ENCODE results near the gene ANKRD37.

Gene ANKRD37

DNA sequence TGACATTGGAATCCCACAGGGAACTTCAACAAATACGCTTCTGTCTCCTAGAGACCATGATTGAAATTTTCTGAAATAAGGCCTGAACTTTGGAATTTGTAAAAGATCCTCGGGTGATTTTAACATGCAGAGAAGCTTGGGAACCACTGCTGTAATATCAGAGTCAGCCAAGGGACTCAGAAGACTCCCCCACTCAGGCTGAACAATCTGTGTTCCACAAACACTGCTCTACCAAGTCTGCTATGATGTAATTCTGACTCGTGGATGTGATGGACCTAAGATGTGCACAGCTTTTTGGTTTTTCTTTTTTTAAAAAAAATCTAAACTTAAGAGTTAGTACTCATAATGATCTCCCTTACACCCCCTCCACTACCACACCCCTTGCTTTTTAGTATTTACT lies 26.9 kb upstream of the ANKRD37 start:
- H3K27ac Mint-ChIP-seq = no peak overlapping the region
- H3K27me3 Mint-ChIP-seq = no peaks in the 10 kb centered on the region
- H3K4me3 Mint-ChIP-seq = no peak overlapping the region
- no peaks in the 10 kb centered on the region for H3K4me1 Mint-ChIP-seq (ENCODE audit: low read depth)
- DNase-seq = no peak
- no peaks in the 10 kb centered on the region for H3K9me3 Mint-ChIP-seq
- peaks cover 21% of the 10 kb centered on the region for H3K36me3 Mint-ChIP-seq (ENCODE audit: low read depth)

DNA sequence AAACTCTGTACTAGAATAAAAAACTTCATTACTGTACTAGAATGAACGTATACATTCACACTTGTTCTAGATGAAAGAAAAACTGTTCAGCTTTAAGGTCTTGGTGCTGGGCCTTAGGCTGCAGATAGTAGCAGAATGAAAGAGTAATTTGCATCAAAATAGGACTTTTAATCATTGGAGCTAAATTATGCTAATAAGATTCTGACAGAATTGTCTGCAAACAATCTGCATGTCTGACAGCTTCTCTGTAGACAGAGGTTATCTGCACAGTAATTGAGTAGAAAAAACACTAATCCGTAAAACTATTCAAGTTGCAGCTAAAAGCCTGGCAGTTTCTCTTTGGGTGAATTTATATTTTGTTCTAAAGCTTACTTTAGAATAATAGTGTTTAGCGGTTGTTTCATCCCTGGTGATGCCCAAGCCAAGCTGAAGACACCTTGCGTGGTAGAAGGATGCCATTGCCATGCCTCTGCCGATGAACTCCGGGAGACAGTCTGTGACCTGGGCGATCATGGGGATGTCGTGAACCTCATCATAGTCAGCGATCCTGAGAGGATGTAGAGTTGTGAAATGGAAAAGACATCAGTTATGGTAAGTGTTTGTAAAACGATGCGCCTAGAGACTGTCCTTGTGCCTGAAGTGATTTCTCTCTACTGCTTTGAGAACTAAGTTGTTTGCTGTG lies 26.2 kb upstream of the ANKRD37 start:
- no peak overlapping the region for H3K4me3 Mint-ChIP-seq
- H3K36me3 Mint-ChIP-seq (ENCODE audit: low read depth) = peaks cover 21% of the 10 kb centered on the region
- no peak overlapping the region for H3K27ac Mint-ChIP-seq
- no peak for DNase-seq
- no peaks in the 10 kb centered on the region for H3K4me1 Mint-ChIP-seq (ENCODE audit: low read depth)
- no peaks in the 10 kb centered on the region for H3K27me3 Mint-ChIP-seq
- H3K9me3 Mint-ChIP-seq = no peaks in the 10 kb centered on the region

DNA sequence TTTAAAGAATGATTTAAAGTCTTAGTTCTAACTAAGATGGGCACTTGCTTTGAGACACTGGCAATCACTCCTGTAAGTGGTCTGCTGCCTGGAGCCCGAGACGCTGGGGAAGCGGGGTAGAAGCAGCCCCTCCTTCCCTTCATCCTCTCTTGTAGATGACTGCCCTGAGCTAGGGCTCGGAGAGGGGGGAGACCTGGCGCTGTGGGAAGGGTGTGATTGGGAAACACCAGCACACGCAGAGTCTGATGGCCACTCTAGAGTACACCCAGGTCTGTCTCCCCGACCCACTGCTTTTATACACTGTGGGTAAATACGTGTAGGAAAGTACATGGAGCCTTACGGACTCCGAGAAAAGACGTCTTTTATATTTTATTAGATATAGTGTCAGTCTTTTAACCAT lies 24.9 kb upstream of the ANKRD37 start:
- Mint-ChIP-seq H3K4me1 (ENCODE audit: low read depth) (no peaks in the 10 kb centered on the region), H3K27ac (no peak overlapping the region)

DNA sequence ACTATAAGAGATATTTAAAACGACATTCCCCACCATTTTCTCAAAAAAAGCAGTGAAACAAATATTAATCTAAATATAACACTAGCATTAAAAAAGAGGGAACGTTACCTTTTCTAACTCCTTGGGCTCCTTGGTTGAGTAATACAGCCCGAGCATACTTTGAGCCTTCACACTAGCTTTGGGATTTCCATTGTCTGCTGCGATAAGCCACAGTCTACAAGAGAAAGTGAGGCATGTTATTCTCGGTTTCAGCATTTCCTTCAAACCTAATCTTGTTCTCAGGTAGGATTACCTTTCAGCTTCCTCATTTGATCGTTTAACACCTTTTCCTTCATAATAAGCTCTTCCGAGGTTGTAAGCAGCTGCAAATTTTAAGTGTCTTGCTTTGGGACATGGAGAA lies 22.6 kb upstream of the ANKRD37 start:
- H3K27ac Mint-ChIP-seq = no peak overlapping the region

More for the DNA sequence above, 24.9 kb upstream of the ANKRD37 start:
- Mint-ChIP-seq H3K36me3 (ENCODE audit: low read depth) (peaks cover 21% of the 10 kb centered on the region), H3K27me3 (no peaks in the 10 kb centered on the region), H3K4me3 (no peak overlapping the region), H3K9me3 (no peaks in the 10 kb centered on the region)
- no peak for DNase-seq

GRCh38 chr4:185374573-185374972 lies 22.1 kb upstream of the ANKRD37 start:
- Mint-ChIP-seq H3K9me3 (no peaks in the 10 kb centered on the region), H3K4me1 (ENCODE audit: low read depth) (no peaks in the 10 kb centered on the region), H3K27me3 (no peaks in the 10 kb centered on the region), H3K27ac (no peak overlapping the region), H3K36me3 (ENCODE audit: low read depth) (peaks cover 18% of the 10 kb centered on the region), H3K4me3 (no peak overlapping the region)
- no peak for DNase-seq

More for the DNA sequence above, 22.6 kb upstream of the ANKRD37 start:
- no peak for DNase-seq
- H3K36me3 Mint-ChIP-seq (ENCODE audit: low read depth) = peaks cover 18% of the 10 kb centered on the region
- no peaks in the 10 kb centered on the region for H3K27me3 Mint-ChIP-seq
- H3K4me3 Mint-ChIP-seq = no peak overlapping the region
- no peaks in the 10 kb centered on the region for H3K4me1 Mint-ChIP-seq (ENCODE audit: low read depth)
- no peaks in the 10 kb centered on the region for H3K9me3 Mint-ChIP-seq

GRCh38 chr4:185378264-185378663 lies 18.4 kb upstream of the ANKRD37 start:
- H3K27ac Mint-ChIP-seq = no peak overlapping the region

DNA sequence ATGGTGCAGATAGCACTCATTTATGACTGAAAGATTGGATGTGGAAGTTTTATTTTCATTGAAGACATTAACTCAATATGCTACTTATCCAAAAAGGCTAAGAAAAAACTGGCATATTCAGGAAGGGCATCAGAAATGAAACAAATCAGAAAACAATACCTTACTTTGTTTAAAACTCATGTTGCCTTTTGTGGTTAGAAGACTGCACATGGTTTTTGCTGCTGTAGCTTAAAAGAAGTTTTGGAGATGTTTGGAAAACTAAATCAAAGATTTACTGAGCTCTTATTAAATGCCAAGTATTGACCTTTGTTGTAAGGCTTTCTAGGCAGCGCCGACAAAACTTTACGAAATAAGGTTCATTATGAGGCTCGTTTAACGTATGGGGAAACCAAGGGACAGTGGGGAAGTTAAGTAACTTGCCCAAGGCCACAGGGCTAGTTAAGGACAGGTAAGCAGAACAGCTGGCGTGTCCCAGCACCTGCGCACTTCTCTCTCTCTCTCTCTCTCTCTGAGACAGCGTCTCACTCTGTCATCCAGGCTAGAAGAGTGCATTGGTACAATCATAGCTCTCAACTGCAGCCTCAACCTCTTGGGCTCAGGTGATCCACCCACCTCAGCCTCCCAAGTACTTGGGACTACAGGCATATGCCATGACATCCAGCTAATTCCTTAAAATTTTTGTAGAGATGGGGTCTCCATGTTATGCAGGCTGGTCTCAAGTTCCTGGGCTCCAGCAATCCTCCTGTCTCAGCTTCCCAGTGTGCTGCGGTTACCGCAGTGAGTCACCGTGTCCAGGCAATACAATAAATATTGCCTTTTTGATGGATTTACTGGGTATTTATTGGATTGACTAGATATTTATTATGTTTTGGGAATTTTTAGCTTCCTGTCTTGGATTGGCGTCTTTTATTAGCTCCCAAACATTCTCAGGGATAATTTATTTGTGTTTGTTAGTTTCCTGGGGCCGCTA lies 17.0 kb upstream of the ANKRD37 start:
- Mint-ChIP-seq H3K36me3 (ENCODE audit: low read depth) (no peaks in the 10 kb centered on the region), H3K4me1 (ENCODE audit: low read depth) (peaks cover 3% of the 10 kb centered on the region), H3K27ac (no peak overlapping the region), H3K27me3 (peaks cover 11% of the 10 kb centered on the region), H3K4me3 (no peak overlapping the region), H3K9me3 (peaks cover 7% of the 10 kb centered on the region)
- no peak for DNase-seq

More at GRCh38 chr4:185378264-185378663, 18.4 kb upstream of the ANKRD37 start:
- Mint-ChIP-seq H3K9me3 (peaks cover 7% of the 10 kb centered on the region), H3K4me3 (no peak overlapping the region), H3K36me3 (ENCODE audit: low read depth) (no peaks in the 10 kb centered on the region), H3K4me1 (ENCODE audit: low read depth) (no peaks in the 10 kb centered on the region), H3K27me3 (no peaks in the 10 kb centered on the region)
- no peak for DNase-seq

GRCh38 chr4:185380320-185380719 lies 16.3 kb upstream of the ANKRD37 start:
- Mint-ChIP-seq H3K36me3 (ENCODE audit: low read depth) (no peaks in the 10 kb centered on the region), H3K27ac (no peak overlapping the region)

DNA sequence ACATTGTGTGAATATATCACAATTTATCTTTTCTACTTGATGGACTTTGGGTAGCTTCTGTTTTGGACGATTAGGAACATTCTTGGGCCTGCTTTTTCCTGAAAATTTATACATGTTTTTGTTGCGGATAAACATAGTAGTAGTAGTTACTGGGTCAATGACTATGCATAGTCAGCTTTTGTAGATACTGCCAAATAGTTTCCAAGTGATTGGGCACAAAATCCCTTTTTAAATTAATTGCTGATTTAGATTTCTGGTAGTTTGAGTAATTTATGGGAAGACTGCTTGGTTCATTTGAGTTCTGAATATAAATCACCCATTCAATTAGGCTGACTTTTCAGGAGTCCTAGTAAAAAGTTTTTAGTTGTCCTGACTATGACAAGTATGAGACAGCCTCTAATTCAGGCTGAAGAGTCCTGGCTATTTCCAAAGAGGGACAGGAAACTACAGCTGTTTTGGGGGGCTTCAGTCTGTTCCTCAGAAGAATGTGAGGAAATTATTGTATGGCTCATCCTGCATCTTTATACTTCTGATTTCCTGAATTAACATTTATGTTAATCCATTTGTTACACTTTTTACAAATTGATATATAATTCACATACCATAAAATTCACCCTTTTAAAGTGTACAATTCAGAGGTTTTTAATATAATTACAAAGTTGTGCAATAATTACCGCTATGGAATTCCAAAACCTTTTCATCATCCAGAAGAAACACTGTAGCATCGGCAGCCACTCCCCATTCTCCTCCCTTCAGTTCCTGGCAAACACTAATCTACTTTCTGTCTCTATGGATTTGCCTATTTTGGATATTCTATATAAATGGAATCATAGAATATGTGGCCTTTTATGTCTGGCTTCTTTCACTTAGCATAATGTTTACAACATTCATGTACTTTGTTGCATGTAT lies 15.1 kb upstream of the ANKRD37 start:
- H3K9me3 Mint-ChIP-seq = peaks cover 7% of the 10 kb centered on the region
- H3K27ac Mint-ChIP-seq = no peak overlapping the region
- no peak overlapping the region for H3K4me3 Mint-ChIP-seq
- peaks cover 12% of the 10 kb centered on the region for H3K4me1 Mint-ChIP-seq (ENCODE audit: low read depth)
- no peaks in the 10 kb centered on the region for H3K36me3 Mint-ChIP-seq (ENCODE audit: low read depth)
- DNase-seq = no peak
- H3K27me3 Mint-ChIP-seq = peaks cover 27% of the 10 kb centered on the region

More at GRCh38 chr4:185380320-185380719, 16.3 kb upstream of the ANKRD37 start:
- Mint-ChIP-seq H3K9me3 (peaks cover 7% of the 10 kb centered on the region), H3K4me3 (no peak overlapping the region), H3K27me3 (peaks cover 18% of the 10 kb centered on the region), H3K4me1 (ENCODE audit: low read depth) (peaks cover 9% of the 10 kb centered on the region)
- DNase-seq = no peak

GRCh38 chr4:185382754-185383153 lies 13.9 kb upstream of the ANKRD37 start:
- no peak for DNase-seq
- Mint-ChIP-seq H3K4me3 (no peak overlapping the region), H3K27me3 (peaks cover 27% of the 10 kb centered on the region), H3K27ac (no peak overlapping the region), H3K4me1 (ENCODE audit: low read depth) (peaks cover 12% of the 10 kb centered on the region), H3K36me3 (ENCODE audit: low read depth) (no peaks in the 10 kb centered on the region), H3K9me3 (peaks cover 7% of the 10 kb centered on the region)

DNA sequence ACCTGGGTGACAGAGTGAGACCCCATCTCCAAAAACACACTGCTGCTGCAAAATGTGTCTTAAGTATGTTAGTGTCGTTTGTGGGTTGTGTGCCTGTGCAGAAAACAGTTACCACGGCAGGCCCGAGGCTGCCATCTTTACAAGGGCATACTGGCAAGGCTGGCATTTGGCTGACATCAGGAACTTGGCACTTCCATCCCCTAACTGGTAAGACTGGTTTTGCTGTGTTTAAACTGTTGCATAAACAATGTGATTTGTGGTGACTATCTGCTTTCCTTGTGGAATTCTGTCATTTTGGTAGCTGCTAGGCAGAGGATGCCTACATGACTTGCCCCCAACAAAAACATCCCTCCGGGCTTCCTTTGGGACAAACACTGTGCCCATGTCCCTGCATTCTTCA lies 13.2 kb upstream of the ANKRD37 start:
- Mint-ChIP-seq H3K27ac (no peak overlapping the region), H3K9me3 (peaks cover 7% of the 10 kb centered on the region), H3K36me3 (ENCODE audit: low read depth) (no peaks in the 10 kb centered on the region), H3K27me3 (peaks cover 27% of the 10 kb centered on the region), H3K4me3 (no peak overlapping the region), H3K4me1 (ENCODE audit: low read depth) (peaks cover 12% of the 10 kb centered on the region)
- no peak for DNase-seq

DNA sequence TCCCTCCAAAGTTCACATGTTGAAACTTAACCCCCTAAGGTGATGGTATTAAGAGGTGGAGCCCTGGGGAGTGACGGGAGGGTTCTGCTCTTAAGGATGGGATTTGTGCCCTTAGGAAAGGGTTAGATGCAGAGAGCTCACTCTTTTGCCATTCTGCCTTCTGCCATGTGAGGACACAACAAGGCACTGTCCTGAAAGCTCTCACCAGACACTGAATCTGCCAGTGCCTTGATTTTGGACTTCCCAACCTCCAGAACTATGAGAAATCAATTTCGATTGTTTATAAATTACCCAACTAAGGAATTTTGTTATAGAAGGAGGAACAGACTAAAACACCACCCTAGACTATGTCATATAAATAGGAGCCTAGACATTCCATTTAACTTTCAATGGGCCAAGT lies 12.6 kb upstream of the ANKRD37 start:
- Mint-ChIP-seq H3K27me3 (peaks cover 27% of the 10 kb centered on the region), H3K4me3 (no peak overlapping the region), H3K36me3 (ENCODE audit: low read depth) (no peaks in the 10 kb centered on the region), H3K9me3 (peaks cover 7% of the 10 kb centered on the region), H3K27ac (no peak overlapping the region), H3K4me1 (ENCODE audit: low read depth) (peaks cover 12% of the 10 kb centered on the region)
- DNase-seq = no peak

- Mint-ChIP-seq H3K9me3 (peaks cover 7% of the 10 kb centered on the region), H3K4me1 (ENCODE audit: low read depth) (peaks cover 12% of the 10 kb centered on the region), H3K36me3 (ENCODE audit: low read depth) (no peaks in the 10 kb centered on the region), H3K4me3 (no peak overlapping the region), H3K27ac (no peak overlapping the region), H3K27me3 (peaks cover 27% of the 10 kb centered on the region)
- DNase-seq = no peak
Observed at GRCh38 chr4:185384930-185385331, 11.7 kb upstream of the ANKRD37 start.

DNA sequence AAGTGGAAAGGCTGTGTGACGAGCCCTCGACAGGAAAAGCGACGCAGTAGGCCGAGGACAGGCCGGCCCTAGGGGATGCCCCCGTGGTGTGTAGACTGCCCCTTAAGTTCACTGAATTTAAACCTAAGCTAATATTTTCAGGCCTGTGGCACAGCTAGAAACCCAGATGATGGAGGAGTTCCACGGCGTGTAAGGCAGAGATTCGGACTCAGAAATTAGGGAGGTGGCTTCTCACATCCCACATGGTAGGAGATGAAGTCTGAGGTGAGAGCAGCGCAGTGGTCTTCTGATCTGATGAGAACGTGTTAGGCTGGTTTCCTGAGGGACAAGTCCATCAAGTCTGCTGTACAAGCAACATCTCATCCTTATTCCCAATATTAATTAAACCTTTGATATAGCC lies 8.7 kb upstream of the ANKRD37 start:
- H3K36me3 Mint-ChIP-seq (ENCODE audit: low read depth) = no peaks in the 10 kb centered on the region
- no peak overlapping the region for H3K27ac Mint-ChIP-seq
- peaks cover 27% of the 10 kb centered on the region for H3K27me3 Mint-ChIP-seq
- DNase-seq = no peak
- peaks cover 12% of the 10 kb centered on the region for H3K4me1 Mint-ChIP-seq (ENCODE audit: low read depth)
- H3K9me3 Mint-ChIP-seq = no peaks in the 10 kb centered on the region
- no peak overlapping the region for H3K4me3 Mint-ChIP-seq

Measured in activated T-cell treated with anti-CD3 and anti-CD28 coated beads, Interleukin-2, amount 50 U/mL, for 24 hours (primary cell).